Fibroblast of the conjunctiva (primary cell): ENCODE data around the gene FKBP1A.

Source experiments
- DNase-seq: peaks from one replicate; pipeline ENCODE4 v3.0.0-alpha.2; 2010; ENCODE audit warnings: low read depth

FKBP1A gene

DNA sequence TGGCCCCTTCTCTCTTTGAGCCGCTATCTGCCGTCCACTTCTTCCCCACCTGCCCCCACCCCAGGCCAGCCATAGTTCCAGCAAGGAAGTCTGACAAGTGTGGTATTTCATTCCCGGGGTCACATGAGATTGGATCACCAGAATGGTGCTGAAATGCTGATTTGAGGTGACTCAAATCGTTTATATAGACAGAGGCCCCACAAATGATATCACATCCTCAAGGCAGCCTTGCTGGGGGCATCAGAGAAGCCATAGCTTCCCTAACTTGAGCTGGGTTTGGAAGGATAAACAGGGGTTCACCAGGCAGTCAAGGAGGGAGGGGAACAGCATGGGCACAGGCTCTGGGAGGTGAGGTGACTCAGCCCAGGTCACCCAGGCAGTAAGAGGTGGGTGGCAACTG is 73.8 kb downstream of the FKBP1A start:
- no peak for DNase-seq
